IMR-90 (cell line): ENCODE data around the gene TRAF3IP1.

ENCODE experiments used
- BHLHE40 ChIP-seq: fragments of 150-350 bp; IDR thresholded peaks from 2 replicates; pipeline ENCODE4 v1.6.1; 2016; ENCODE audit warnings: mild to moderate bottlenecking, low read depth, low read length
- CEBPB ChIP-seq: IDR thresholded peaks from 2 replicates; pipeline ENCODE4 v1.6.1; 2012; ENCODE audit warnings: low read depth, low read length, improper control_type of control experiment
- CTCF ChIP-seq: conservative IDR thresholded peaks from 2 replicates; pipeline ENCODE4 v1.5.1; 2012; ENCODE audit warnings: mild to moderate bottlenecking, low read depth, low read length, improper control_type of control experiment
- ELK1 ChIP-seq: fragments of 150-350 bp; IDR thresholded peaks from 2 replicates; pipeline ENCODE4 v1.6.1; 2016; ENCODE audit warnings: low read depth, mild to moderate bottlenecking, low read length, moderate library complexity, borderline replicate concordance
- FOS ChIP-seq: fragments of 150-350 bp; IDR thresholded peaks from 2 replicates; pipeline ENCODE4 v1.6.1; 2016; ENCODE audit warnings: low read depth, low read length
- MAFK ChIP-seq: IDR thresholded peaks from 2 replicates; pipeline ENCODE4 v1.6.1; 2012; ENCODE audit warnings: low read depth, low read length, improper control_type of control experiment
- MAZ ChIP-seq: IDR thresholded peaks from 2 replicates; pipeline ENCODE4 v1.6.1; 2012; ENCODE audit warnings: low read depth, mild to moderate bottlenecking, low read length, improper control_type of control experiment, moderate library complexity, borderline replicate concordance
- MXI1 ChIP-seq: IDR thresholded peaks from 2 replicates; pipeline ENCODE4 v1.6.1; 2012; ENCODE audit warnings: low read depth, mild to moderate bottlenecking, low read length, moderate library complexity, borderline replicate concordance
- POLR2A ChIP-seq: IDR thresholded peaks from 2 replicates; pipeline ENCODE4 v1.6.1; 2012; ENCODE audit warnings: mild to moderate bottlenecking, low read depth, low read length
- RAD21 ChIP-seq: IDR thresholded peaks from 2 replicates; pipeline ENCODE4 v1.6.1; 2012; ENCODE audit warnings: low read length, improper control_type of control experiment
- RCOR1 ChIP-seq: IDR thresholded peaks from 2 replicates; pipeline ENCODE4 v1.6.1; 2012; ENCODE audit warnings: mild to moderate bottlenecking, low read length, improper control_type of control experiment; ENCODE audit not compliant: insufficient replicate concordance
- RFX5 ChIP-seq: IDR thresholded peaks from 2 replicates; pipeline ENCODE4 v1.8.0; 2012; ENCODE audit warnings: low read depth, mild to moderate bottlenecking, low read length, moderate library complexity
- SMC3 ChIP-seq: fragments of 150-350 bp; IDR thresholded peaks from 2 replicates; pipeline ENCODE4 v1.6.1; 2016; ENCODE audit warnings: low read depth, mild to moderate bottlenecking, antibody characterized with exemption, low read length, moderate library complexity
- USF2 ChIP-seq: fragments of 150-350 bp; IDR thresholded peaks from 2 replicates; pipeline ENCODE4 v1.6.1; 2017; ENCODE audit warnings: mild to moderate bottlenecking, antibody characterized with exemption, low read length, low read depth

GRCh38 chr2:238430781-238431180, 110.5 kb downstream of the TRAF3IP1 start:
- TF ChIP-seq USF2 (no peak), CTCF (no peak), ELK1 (no peak), MAFK (no peak), RAD21 (no peak), POLR2A (no peak), RFX5 (no peak), CEBPB (no peak), FOS (no peak), RCOR1 (no peak), MXI1 (no peak), MAZ (no peak), SMC3 (no peak), BHLHE40 (no peak)
